HG03469 (cell line): ENCODE data around the gene GCSAM.

Experiments used
- ATAC-seq: cut with Tn5 transposase; IDR thresholded peaks from one replicate; pipeline ENCODE4 v1.9.1; 2021; ENCODE audit warnings: mild to moderate bottlenecking, moderate library complexity, moderate number of reproducible peaks; ENCODE audit not compliant: unreplicated experiment

GCSAM gene

DNA sequence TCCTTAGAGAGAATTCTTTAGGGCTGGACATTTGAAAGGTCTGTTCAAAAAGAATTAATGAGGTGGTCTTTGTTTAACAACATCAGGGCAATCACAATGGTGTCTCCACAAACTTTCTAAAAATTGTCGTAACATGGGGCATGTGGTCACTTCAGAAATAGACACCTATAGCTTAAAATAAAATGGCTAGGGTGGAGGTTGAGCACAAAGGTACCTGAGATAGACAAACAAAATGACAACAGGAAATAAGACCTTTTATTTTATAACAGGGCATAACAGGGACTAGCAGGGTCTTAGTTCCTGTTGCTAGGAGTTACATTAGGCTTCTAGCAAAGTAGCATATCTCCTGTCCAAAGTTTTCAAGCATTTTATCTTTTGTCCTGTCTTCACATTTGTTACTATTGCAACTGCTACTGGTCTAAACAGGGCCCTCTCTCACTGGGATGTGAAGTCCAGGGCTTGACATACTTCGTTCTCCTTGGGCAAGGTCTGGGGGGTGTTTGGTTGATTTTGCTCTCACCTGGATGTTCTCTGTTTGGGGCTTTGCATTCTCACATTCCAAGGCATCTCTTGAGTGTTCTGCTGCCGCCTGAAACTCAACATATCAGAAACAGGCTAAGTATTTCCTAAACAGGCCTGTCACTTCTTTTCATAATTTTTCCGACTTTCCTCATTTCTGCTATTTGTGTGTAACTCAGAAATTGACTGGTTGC is 3.0 kb downstream of the GCSAM start:
- ATAC-seq, result no peak

DNA sequence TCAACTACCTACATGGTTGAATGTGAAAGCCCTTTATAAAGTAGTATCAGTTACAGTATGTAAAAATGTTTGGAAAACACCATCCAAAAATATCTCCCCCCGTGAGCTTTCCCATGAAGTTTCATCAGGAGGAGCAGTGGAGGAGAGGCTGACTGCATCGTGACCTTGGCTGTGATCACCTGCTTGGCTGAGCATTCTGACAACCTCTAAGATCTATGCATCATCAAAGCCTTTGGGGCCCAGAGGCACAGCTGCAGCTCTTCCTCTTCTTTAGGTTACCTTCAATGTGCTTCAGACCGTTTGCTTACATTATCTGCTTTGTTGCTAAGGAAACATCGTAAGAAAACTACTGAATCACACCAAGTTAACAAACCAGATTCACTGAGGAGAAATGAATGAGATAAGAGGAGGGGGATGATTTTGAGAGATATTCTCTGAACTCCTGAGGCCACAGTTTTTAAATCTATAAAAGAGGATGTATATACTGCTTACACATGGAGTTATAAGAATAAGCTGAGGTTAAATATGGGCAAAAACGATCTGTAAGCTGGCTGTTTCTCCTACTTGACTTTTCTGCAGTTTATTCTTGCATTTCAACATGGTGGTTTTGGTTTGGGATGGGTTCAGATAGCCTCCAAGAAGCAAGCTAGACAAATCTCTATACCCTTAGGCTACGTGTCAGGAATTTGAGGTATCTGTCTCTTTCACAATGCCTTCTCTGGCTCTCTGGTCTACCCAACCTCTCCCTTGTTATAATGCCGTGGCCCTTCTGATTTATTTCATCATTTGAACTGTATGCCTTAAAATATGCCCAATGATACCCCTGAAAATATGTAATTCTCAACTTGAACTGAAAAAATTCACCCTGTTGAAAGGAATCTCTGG is 4.0 kb downstream of the GCSAM start:
- ATAC-seq, result peak; percentile 40

DNA sequence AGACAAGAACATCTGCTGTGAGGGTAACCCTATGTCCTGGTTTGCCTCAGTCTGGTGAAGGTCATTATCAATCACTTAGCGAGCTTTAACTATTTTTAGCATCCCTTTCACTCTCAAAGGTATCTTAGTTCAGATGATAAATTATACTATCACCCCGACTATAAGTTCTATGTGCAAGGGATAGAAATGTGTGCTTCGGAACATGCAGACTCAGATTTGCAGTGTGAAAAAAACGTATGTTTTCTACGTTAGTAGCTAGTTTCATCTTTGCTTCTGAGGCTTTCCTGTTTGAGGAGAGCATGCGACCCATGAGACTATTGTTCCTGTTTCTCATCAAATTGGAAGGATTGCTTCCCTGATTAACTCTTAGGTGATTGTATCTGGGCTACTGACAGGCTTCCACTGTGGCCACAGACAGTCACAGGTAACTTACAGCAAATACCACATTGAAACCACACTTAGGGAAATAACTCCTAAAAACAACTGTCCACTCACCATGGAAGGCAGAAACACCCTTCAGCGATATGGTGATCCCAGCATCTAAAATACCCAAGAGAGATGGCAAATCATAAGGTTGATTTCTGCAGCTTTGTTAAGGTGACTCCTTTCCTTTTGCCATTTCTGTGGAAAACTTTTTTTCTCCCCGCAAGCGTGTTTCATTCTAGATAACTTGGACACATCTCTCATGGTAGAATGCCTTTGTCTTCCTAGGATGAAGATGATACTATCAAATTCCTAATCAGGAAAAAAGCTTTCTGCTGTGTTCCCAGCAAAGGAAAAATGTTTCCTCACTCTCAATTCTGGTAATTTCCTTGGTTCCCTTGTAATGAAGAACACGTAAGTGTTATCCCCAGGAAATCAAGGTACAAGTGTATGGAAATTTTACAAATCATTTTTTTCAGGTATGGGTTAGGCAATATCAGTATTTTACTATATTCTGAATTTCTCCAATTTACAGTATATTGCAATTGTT is 5.2 kb downstream of the GCSAM start:
- no peak for ATAC-seq

DNA sequence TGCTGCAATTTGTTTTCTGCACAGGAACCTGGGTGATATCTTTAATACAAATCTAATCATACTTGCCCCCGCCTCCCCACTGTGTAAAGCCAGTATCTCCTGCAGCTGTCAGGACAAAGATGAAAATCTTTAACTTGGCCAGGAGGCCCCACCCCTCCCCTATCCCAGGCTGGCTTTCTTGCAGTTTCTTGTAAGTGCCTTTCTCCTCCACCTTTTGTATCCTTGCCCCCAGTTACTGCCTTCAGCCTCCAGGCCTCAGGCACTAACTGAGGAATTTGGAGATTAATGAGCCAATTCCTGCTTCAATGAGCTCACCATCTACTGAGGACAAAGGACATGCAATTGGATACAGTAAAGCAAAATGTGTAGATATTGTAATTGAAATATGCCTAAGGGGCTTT is 6.5 kb downstream of the GCSAM start:
- ATAC-seq, result no peak

DNA sequence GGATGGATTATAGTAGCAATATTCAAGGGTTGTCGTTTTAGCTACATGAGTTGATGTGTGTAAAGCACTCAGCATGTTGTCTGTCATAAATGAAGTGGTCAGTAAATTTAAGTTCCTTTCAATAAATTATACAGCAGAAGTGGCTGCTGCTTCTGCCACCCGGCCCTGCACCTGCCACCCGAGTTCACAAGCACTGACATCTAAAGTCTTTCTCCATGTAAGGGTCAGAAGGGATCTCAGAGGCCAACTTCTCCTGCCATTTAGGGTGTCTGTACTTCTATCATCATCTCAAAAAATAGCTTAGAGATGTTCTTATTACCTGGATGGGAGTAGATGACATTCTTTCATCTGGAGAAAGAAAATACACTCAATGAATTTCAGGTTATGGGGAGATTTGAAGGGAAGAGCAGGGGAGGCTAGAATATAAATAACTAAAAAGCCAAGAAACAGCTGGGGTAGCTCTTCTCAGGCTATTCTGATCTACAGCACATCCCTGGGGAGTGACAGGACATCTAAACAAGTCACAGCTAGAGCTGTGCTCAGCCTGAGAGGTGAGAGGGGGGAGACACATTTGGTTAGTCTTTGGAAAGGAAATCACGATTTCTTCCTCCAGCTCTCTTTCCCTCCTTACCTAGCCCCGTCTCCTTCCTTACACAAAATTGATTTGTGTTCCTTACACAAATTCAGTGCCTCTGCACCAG is 8.0 kb downstream of the GCSAM start:
- ATAC-seq, result no peak

DNA sequence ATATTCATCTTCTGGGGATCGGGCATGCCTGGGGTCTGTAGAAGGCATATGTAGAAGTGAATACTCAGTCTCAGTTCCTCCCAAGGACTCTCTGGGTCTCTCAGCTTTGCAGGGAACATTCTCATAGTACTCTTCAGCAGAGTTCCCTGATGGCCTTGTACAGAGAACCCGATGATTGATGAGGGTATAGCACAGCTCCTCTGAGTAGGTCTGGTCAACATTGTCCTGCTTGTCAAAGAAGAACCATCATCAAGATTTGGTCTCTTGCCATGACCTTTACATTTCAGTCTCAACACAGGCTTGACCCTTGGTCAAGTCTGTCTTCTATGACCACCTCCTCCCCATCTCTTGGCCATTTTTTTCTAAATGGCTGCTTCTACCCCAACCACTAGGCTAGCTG is 9.5 kb downstream of the GCSAM start:
- no peak for ATAC-seq

DNA sequence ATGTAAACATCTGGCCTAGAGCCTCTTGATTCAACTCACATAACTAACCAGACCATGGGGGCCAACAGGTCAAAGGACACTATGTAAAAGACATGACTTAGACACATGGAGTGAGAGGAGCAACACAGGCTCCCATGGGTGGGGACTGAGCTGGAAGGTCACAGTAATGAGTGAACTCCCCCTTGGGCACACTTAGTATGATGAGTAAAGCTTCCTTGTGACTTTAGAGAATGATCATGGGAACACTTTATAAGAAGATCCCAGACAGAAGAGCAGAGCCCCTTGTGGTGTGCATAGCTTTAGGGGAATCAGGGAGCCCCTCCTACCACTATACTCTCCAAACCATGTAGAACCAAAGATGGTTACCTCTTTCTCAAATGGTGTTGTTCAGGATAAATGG is 10.2 kb downstream of the GCSAM start:
- no peak for ATAC-seq

DNA sequence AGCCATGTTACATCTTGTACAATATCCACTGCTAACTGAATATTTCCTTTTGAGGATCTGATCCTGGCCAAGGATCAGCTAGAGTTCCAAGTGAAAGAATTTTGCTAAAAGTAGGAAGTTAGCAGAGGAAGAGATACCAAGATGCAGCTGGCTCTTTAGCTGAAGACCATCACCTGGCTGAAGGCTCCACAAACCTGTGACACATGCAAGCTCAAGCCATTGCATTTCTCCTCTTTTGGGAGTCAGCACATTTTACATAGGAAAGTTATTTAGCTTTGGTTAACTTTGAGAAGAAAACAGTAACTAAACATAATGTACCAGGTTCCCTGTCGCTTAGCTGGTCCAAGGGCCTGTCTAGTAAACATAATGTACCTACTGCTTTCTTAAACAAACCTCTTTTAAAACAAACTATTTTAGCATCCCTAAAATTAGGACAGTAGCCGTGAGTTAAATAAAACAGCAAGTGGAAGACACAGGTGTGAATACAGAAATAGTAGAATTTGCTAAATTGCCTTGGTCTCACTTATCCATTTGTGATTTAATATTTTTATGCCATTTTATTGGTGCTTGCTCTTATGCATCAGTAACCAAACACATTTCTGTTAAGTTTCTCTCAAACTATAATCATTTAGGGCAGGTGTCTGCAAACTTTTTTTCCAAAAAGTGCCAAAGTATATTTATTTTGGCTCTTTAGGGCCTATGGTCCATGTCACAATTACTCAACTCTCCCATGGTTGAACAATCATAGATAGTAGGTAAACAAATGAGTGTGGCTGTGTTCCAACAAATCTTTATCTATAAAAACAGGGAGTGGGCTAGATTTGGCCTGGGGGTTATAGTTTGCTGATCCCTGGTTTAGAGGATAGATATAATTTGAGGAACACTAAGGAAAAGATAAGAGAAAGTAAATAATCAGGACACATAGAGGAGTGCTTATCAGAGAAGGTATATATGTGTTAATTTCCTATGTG is 11.2 kb downstream of the GCSAM start:
- no peak for ATAC-seq

DNA sequence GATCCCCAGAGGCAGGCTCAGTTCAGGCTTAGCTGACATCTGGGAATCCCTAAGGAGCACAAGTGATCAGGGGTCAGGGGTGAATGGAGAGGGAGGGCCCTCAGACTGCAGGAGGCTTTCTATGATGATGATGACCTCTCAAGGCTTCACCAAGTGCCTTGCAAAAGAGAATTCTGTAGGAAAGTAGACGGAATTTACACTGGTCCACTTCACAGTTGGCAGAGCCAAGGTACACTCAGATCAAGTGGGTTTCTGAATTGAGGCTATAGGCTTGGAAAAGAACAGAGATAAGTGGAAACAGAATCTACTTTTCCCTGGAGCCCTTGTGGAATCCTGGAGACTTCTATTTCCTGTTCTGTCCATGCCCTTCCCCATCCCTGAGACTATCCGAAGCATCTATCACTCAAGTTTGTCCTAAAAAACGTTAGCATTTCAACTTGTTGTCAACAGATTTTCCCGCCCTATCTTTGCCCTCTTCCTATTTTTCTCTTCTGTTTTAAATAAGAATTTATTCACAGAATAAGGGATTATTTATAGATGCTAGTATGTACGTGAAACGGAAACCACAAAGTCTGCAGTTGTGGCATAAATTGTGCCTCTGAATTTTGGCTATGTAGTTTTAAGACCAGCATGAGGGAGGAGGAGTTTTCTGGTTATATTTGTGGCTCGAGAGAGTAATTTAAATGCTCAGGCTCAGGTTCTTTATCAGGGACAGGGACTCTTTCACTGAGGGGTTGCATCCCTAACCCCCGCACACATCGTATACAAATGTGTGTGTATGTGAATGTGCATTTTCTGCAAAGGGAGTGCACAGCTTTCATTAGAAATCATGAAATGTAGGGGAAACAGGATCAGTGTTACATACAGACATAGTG is 12.8 kb downstream of the GCSAM start:
- ATAC-seq, result no peak

DNA sequence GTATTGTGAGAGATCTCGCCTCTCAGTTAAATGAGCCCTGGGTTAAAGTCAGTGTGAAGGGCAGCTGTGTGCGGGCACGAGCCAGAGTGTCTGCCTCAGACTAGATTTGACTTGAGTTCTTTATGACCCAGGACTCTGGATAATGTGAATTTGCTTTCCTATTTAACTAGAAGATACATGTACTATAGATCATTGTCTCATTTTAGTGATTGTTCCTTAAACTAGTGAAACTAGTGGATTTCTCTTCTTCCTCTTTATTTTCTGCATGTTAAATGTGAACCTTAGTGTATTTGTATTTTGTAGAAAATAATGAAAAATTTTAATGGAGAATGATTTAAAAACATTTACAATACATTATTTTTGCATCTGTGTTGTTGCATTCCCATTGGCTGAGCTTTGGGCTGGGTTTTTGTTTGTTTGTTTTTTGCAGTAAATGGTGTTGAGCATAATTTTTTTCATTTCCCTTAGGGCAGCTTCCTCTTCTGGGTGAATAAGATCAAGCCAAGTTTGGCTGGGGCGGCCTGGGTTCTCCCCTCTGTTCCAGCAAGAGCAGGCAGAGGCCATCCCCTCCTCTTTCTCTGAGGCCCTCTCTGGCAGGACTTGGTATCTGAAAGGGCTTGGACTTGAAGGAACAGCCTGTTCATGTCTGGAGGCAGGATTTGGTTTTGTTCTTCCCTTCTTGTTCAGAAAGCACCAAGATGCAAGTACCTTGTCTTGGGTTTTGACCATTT is 15.0 kb downstream of the GCSAM start:
- ATAC-seq, result no peak

DNA sequence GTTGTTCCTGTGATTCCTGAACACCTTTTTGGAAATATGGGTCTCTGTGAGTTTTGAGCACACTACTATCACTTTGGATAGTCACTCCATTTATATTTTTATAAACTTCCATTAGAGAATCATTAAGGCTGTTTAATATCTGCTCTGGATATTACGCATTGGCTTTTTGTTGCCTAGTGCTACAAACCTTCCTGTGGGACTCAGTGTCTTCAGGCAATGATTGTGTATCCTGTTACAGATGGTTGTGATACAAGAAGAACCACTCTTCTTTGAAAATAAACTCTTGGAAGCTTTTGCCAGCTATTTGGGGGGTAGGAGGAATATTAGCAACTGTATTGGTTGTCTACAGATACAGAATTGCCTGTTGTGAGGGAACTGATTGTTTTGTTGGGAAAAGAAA is 15.6 kb downstream of the GCSAM start:
- no peak for ATAC-seq

DNA sequence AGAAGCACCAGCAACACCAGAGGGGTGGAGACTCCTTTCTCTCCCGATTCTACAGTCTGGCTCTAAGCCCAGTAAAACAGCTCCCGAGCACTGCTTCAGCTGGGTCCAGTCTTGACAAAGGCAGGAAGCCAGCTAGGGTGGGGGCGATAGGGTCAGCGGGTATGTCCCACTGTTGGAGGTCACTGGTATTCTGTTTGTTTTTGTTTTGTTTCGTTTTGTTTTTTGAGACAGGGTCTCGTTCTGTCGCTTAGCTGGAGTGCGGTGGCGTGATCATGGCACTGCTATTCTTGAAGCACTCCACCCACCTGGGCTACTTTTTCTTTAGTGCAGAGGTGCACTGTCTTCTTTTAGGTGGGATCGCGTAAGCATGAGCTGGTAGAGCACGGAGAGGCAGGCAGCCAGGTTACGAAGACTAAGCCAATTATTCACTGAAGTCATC is 16.3 kb downstream of the GCSAM start:
- ATAC-seq, result no peak

DNA sequence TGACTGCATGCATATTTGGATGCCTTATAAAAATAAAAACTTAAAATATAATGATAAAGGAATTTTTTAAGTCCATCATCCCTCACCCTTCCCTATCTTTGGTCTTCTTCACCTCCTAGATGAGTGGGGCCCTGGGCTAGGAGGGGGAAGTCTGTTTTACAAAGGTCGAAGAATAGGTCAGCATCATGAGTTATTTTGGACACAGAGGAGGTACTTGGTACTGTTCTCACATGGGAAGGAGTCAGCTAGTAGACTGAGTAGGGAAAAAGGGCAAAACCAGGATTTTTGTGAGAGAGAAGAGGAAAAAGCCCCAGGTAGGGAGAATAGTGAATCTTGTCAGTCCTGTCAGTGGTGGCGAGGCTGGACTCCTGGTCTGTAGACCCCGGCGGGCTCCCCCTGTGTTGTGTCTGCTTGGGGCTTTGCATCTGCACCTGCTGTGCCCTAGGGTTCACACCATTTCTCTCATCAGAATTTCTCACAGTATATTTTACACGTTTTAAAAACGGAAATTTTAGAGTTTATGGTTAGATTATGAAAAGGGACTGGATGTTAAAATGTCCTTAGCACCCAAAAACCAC is 17.2 kb downstream of the GCSAM start:
- ATAC-seq, result no peak

DNA sequence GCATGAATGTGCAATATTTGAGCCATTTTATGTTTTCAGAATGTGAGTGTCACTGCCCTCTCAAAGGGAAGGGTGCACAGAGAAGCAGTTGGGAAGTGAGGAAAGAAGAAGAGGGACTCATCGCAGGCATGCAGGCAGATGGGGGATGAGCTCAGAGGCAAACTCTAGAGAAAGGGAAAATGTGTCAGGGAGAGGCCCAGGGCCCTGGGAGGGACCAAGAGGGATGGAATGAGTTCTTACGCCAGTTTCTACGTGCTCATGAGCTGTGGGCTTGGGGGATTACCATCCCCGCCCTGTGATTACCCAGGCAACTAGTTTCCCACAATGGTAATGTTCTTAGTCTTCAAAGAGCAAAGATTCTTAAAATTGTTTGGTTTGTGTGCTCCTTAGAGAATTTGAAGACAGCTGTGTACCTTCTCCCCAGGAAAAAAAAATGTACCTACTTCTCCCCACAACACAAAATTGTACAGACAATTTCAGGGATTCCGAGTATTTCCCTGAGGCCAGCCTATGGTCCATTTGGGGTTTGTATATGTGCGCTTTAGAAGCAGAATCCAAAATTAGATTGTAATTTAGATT is 17.8 kb downstream of the GCSAM start:
- peak; percentile 30 for ATAC-seq

DNA sequence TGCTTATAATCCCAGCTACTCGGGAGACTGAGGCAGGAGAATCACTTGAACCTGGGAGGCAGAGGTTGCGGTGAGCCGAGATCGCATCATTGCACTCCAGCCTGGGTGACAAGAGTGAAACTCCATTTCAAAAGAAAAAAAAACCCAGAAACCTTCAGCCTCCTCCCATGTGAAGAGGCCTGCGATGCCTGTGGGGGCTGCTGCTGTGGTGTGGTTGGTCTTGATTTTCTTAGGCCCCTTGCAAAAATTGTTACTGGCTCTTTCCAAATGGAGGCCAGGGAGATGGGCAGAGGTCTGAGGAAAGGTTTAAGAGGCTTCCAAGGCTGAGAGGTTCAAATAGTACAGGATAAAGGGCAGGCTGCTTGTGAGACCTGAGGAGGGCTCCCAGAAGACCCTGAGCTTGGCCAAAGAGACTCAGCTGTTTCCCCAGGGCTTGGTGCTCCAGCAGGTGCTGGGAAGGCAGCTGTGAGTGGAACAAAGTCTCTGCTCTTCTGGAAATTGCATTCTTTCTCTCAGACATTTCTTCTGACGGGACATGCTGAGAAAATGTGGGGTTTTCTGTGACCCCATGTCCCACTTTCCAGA is 18.4 kb downstream of the GCSAM start:
- no peak for ATAC-seq

DNA sequence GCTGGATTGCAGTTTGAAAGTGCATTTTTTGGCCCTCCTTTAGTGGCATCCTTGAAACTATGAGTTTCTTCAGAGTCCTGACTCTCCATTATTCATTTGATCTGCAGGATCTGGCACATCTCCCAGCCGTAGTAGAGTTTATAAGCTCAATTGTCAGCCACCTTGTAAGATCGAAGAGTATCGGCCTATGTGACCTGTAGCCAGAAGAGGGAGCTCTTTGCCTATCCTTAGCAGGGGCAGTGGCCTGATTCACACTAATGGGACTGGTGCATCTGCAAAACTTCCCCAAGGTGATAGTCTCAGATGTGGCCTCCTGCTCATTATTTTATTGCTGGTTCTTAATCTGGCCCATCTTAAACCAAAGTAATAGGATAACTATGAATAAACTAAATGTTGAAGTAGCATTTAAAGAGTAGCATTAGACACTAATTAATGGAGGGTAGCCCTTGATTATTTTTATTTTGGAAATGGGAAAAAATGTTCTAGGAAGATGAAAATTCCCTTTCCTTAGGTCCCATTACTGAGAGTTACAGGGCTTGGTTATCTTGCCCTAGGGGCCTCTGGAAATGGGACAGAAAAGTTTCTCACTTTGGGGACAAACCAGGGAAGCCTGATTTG is 21.2 kb downstream of the GCSAM start:
- ATAC-seq, result no peak
